ENCODE measurements around the gene NOL7. TPM values are rescaled to one million over a fixed set of nuclear protein-coding genes. Genes with fewer than 3 reads are reported as not detected.

The NOL7 gene
- total RNA-seq, 1 experiment from 2014 or later: 73.7 TPM

GRCh38 chr6:13568970-13569369 is 46.2 kb upstream of the NOL7 start:
- H3K4me3 ChIP-seq (replicated peaks in 1 of 2; ENCODE audit: low read depth in 1 of 2, low read length in 2 of 2): no peak overlapping the region
- no TSS peak for BruUV-seq (replicated peaks)
- ChIA-PET POLR2A (no interaction called here), CTCF (no interaction called here), RAD21 (ENCODE audit: low non-redundant PET in 1 of 2, low total read pairs in 2 of 2, uncharacterized antibody in 2 of 2, unreplicated experiment in 2 of 2) (no interaction called here)
- H3K27me3 ChIP-seq (ENCODE audit: insufficient read depth, low read length): no peaks in the 10 kb centered on the region
- intact Hi-C loops (cut with micrococcal nuclease): no loop called here
- no peak overlapping the region for H3K4me2 ChIP-seq (ENCODE audit: low read length)
- no peaks in the 10 kb centered on the region for H3K9me3 ChIP-seq (ENCODE audit: control insufficient read depth in 1 of 2, insufficient read depth in 1 of 2, low read depth in 1 of 2, low read length in 2 of 2)
- no peak overlapping the region for H2AFZ ChIP-seq (ENCODE audit: low read depth, low read length, poor library complexity, severe bottlenecking)
- peaks cover 3 to 8% of the 10 kb centered on the region in 2 experiments; a peak in 1 of 4 replicates for H3K4me1 ChIP-seq (ENCODE audit: control insufficient read depth in 1 of 2, insufficient read depth in 2 of 2, low read length in 2 of 2)
- DNase-seq (ENCODE audit: low read depth, low spot score) (no peak), ATAC-seq (no peak)
- TF ChIP-seq POLR2AphosphoS5 (IDR thresholded peaks at IDR 0.05; ENCODE audit: low read depth, low read length) (no peak), EZH2 (IDR thresholded peaks at IDR 0.05) (no peak), TCF7L2 (IDR thresholded peaks at IDR 0.05; ENCODE audit: borderline replicate concordance, extremely low read depth, insufficient read depth, insufficient read length) (no peak), RAD21 (IDR thresholded peaks at IDR 0.05; ENCODE audit: low read depth) (no peak), SIN3A (IDR thresholded peaks at IDR 0.05; ENCODE audit: low read depth) (no peak), CEBPB (IDR thresholded peaks at IDR 0.05; ENCODE audit: low read depth) (no peak), SP1 (IDR thresholded peaks at IDR 0.05; ENCODE audit: low read depth) (no peak), CBX3 (IDR thresholded peaks at IDR 0.05; ENCODE audit: low read depth) (no peak), JUND (IDR thresholded peaks at IDR 0.05) (no peak), ZBTB33 (IDR thresholded peaks at IDR 0.05; ENCODE audit: extremely low read depth, insufficient replicate concordance, low read length) (no peak), CTCF (IDR thresholded peaks at IDR 0.05 in 2 of 3, conservative IDR thresholded peaks at IDR 0.05 in 1 of 3; ENCODE audit: borderline replicate concordance in 1 of 3, insufficient read depth in 1 of 3, low read depth in 2 of 3, low read length in 2 of 3) (no peak), POLR2A (IDR thresholded peaks at IDR 0.05; ENCODE audit: borderline replicate concordance, extremely low read depth, insufficient read depth, insufficient read length) (no peak), FOSL1 (IDR thresholded peaks at IDR 0.05; ENCODE audit: low read depth) (no peak), REST (IDR thresholded peaks at IDR 0.05; ENCODE audit: low read depth) (no peak), ZNF274 (IDR thresholded peaks at IDR 0.05; ENCODE audit: low read depth, low read length) (no peak), ELF1 (IDR thresholded peaks at IDR 0.05; ENCODE audit: borderline replicate concordance, low read depth) (no peak), ZFX (IDR thresholded peaks at IDR 0.05) (no peak), MAX (IDR thresholded peaks at IDR 0.05) (no peak)
- H4K20me1 ChIP-seq (ENCODE audit: insufficient read depth): no peaks in the 10 kb centered on the region
- H3K9ac ChIP-seq (ENCODE audit: low read length): no peak overlapping the region
- 0 out of 4 replicates have a peak, but pooled peaks cover 0 to 4% of the 10 kb centered on the region in 2 experiments for H3K36me3 ChIP-seq (ENCODE audit: control insufficient read depth in 1 of 2, insufficient read depth in 2 of 2, low read length in 2 of 2)
- H3K27ac ChIP-seq (ENCODE audit: low read depth, low read length): no peak overlapping the region
- no peaks in the 10 kb centered on the region for H3K9me2 ChIP-seq (ENCODE audit: insufficient read depth)
- peaks cover 7% of the 10 kb centered on the region; the same call in 1 of the 2 replicates for H3K79me2 ChIP-seq (ENCODE audit: insufficient read depth, low read length)
